ENCODE measurements around the gene KIAA1191. TPM values are rescaled to one million over a fixed set of nuclear protein-coding genes. Genes with fewer than 3 reads are reported as not detected.
"Not testable (repeated sequence)": the region's sequence is repeated elsewhere in the genome, so short reads cannot be mapped to it uniquely, and the experiment has no call there.

KIAA1191 gene
- total RNA-seq, 2 donors from 2014 or later: 95.9 to 154 TPM

DNA sequence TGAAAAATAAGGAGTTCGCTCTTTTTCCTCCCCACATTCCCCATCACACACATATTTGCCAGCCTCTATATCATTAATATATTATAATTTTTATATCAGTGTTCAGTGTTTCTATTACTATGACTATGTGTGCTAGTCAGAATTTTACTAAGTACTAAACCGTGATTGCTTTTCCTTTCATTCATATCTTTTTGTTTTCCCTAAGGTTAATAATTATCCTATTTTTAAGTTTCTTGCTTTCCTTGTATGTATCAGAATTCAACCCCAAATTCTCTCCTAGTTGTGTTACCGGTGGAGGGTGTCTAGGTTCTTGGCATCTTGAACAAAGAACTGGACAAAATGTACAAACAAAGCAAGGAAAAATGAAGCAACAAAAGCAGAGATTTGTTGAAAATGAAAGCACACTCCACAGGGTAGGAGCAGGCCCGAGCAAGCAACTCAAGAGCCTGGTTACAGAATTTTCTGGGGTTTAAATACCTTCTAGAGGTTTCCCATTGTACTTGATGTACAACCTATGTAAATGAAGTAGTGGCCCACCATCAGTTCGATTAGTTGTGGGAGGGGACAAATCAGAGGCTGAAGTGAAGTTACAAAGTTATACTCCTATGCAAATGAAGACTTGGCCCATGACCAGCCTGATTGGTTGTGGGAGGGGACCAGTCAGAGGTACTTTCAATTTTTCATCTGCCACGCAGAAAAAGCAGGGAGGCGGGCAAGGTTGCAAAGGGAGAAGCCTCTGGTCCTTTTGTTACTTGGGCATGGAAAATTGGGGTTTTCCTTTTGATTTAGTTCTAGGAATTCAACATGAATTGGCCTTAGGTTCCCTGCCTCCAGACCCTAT is 43.8 kb downstream of the KIAA1191 start:
- TF ChIP-seq, protein P1, sequence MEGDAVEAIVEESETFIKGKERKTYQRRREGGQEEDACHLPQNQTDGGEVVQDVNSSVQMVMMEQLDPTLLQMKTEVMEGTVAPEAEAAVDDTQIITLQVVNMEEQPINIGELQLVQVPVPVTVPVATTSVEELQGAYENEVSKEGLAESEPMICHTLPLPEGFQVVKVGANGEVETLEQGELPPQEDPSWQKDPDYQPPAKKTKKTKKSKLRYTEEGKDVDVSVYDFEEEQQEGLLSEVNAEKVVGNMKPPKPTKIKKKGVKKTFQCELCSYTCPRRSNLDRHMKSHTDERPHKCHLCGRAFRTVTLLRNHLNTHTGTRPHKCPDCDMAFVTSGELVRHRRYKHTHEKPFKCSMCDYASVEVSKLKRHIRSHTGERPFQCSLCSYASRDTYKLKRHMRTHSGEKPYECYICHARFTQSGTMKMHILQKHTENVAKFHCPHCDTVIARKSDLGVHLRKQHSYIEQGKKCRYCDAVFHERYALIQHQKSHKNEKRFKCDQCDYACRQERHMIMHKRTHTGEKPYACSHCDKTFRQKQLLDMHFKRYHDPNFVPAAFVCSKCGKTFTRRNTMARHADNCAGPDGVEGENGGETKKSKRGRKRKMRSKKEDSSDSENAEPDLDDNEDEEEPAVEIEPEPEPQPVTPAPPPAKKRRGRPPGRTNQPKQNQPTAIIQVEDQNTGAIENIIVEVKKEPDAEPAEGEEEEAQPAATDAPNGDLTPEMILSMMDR (IDR thresholded peaks at IDR 0.05): no peak
- Histone ChIP-seq H3K9me3 (no peaks in the 10 kb centered on the region), H3K27ac (no peak overlapping the region), H3K27me3 (replicated peaks; ENCODE audit: insufficient read depth) (no peaks in the 10 kb centered on the region), H3K4me3 (no peak overlapping the region), H3K4me1 (ENCODE audit: control insufficient read depth in 1 of 2, low read depth in 2 of 2) (no peaks in the 10 kb centered on the region), H3K36me3 (peaks cover 9% of the 10 kb centered on the region)
- DNase-seq (ENCODE audit: low spot score) (no peak), ATAC-seq (ENCODE audit: insufficient number of reproducible peaks, low FRiP score, low read depth) (no peak)

DNA sequence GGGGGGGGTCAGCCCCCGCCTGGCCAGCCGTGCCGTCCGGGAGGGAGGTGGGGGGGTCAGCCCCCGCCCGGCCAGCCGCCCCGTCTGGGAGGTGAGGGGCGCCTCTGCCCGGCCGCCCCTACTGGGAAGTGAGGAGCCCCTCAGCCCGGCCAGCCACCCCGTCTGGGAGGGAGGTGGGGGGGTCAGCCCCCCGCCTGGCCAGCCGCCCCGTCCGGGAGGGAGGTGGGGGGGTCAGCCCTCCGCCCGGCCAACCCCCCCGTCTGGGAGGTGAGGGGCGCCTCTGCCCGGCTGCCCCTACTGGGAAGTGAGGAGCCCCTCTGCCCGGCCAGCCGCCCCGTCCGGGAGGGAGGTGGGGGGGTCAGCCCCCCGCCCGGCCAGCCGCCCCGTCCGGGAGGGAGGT is 56.2 kb downstream of the KIAA1191 start:
- not testable (repeated sequence) for H3K9me3 ChIP-seq; H3K36me3 ChIP-seq; ATAC-seq (ENCODE audit: insufficient number of reproducible peaks, low FRiP score, low read depth); H3K27ac ChIP-seq; H3K4me3 ChIP-seq; DNase-seq (ENCODE audit: low spot score); H3K27me3 ChIP-seq (replicated peaks; ENCODE audit: insufficient read depth); H3K4me1 ChIP-seq (ENCODE audit: control insufficient read depth in 1 of 2, low read depth in 2 of 2)

Other genes with a start within 250 kb of the KIAA1191 start
- gene SIMC1, start 123.3 kb downstream of the KIAA1191 start, total RNA-seq: 10 to 100 TPM; 17.7 to 20.3 TPM
- 10 to 100 TPM; 10.4 to 14.8 TPM for gene ARL10, start 3.7 kb upstream of the KIAA1191 start, total RNA-seq
- 10 to 100 TPM in 1 of 2 donors, 1 to 10 TPM in 1; 6.3 to 12.6 TPM for gene NOP16, start 26.8 kb upstream of the KIAA1191 start, total RNA-seq
- gene HIGD2A, start 27.0 kb upstream of the KIAA1191 start, total RNA-seq: 10 to 100 TPM; 45.2 to 57.5 TPM
- gene CLTB, start 54.8 kb upstream of the KIAA1191 start, total RNA-seq: 100 to 1,000 TPM; 155 to 192 TPM
- gene FAF2, start 86.6 kb upstream of the KIAA1191 start, total RNA-seq: 10 to 100 TPM; 23.0 to 31.2 TPM
- 10 to 100 TPM; 11.1 to 14.7 TPM for gene RNF44, start 175.6 kb upstream of the KIAA1191 start, total RNA-seq
- not detected for gene CDHR2, start 187.6 kb upstream of the KIAA1191 start, total RNA-seq
- 1 to 10 TPM in 1 of 2 donors, under 1 TPM in 1; 0.27 to 2.0 TPM for gene GPRIN1, start 248.4 kb upstream of the KIAA1191 start, total RNA-seq